LNCAP (cell line): Measurements from ENCODE around the gene XRN1.

ENCODE experiments used
- TF ChIP-seq, protein P1 (sequence below): fragments of 450-650 bp; IDR thresholded peaks from 2 replicates; pipeline ENCODE4 v1.5.1; 2017; ENCODE audit warnings: mild to moderate bottlenecking

The XRN1 gene

DNA sequence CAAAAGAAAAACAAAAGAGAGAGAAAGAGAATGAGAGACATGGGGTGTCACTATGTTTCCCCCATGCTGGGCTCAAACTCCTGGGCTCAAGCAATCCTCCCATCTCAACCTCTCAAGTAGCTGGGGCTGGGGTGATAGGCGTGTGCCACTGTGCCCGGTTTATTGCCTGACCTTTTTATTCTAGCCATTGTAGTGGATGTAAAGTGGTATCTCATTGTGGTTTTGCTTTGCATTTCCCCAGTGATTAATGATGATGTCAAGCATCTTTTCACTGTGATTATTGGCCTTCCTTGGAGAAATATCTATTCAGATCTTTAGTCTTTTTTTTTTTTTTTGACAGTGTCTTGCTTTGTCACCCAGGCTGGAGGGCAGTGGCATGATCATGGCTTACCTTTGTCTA lies 184.7 kb downstream of the XRN1 start:
- TF ChIP-seq, protein P1, sequence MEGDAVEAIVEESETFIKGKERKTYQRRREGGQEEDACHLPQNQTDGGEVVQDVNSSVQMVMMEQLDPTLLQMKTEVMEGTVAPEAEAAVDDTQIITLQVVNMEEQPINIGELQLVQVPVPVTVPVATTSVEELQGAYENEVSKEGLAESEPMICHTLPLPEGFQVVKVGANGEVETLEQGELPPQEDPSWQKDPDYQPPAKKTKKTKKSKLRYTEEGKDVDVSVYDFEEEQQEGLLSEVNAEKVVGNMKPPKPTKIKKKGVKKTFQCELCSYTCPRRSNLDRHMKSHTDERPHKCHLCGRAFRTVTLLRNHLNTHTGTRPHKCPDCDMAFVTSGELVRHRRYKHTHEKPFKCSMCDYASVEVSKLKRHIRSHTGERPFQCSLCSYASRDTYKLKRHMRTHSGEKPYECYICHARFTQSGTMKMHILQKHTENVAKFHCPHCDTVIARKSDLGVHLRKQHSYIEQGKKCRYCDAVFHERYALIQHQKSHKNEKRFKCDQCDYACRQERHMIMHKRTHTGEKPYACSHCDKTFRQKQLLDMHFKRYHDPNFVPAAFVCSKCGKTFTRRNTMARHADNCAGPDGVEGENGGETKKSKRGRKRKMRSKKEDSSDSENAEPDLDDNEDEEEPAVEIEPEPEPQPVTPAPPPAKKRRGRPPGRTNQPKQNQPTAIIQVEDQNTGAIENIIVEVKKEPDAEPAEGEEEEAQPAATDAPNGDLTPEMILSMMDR = no peak

DNA sequence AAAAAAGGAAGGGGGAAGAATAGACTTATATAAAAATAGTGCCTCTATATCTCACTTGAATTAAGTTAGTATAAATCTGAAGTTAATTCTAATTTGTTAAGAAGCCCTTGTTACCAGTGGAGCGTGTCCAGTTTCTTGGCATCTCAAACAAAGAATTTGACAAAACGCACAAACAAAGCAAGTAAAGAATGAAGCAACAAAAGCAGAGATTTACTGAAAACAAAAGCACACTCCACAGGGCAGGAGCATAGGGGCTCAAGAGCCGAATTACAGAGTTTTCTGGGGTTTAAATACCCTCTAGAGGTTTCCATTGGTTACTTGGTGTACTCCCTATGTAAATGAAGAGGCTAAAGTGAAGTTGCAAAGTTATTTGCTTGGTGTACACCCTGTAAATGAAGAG lies 188.5 kb downstream of the XRN1 start:
- TF ChIP-seq, protein P1 = no peak

DNA sequence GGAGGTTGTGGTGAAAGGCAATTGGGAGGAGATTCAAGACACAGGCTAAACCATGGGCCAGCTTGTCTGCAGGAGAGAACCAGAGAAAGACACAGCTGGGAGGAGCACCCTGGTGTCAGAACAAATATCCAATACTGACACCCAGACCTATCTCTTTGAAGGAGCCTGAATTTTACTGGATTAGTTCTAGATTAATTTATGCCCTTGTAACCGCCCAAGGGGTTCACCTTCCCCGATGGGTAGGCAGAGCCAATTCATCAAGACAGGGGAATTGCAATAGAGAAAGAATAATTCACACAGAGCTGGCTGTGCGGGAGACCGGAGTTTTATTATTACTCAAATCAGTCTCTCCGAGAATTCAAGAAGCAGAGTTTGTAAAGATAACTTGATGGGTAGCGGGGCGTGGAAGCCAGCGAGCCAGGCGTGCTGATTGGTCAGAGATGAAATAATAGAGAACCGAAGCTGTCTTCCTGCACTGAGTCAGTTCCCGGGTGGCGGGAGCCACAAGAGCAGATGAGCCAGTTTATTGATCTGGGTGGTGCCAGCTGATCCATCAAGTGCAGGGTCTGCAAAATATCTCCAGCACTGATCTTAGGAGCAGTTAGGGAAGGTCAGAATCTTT lies 191.0 kb downstream of the XRN1 start:
- TF ChIP-seq, protein P1 = no peak
